HCT116 (cell line): ENCODE results near the gene EFCAB10. TPM values are rescaled to one million over a fixed set of nuclear protein-coding genes. Genes with fewer than 3 reads are reported as not detected.

Experiments
- ATAC-seq: fragments of 200-7000 bp; cut with Tn5 transposase; 2 replicates; pipeline ENCODE4 v1.9.1; 2020; ENCODE audit warnings: mild to moderate bottlenecking, moderate library complexity
- BruUV-seq: library from RNA; stranded (reverse); fragments of 400-500 nt; replicated peaks from 2 replicates; lab custom pipeline; 2021; lab: Mats Ljungman, UMichigan
- CTCF ChIA-PET: fragments of 300-600 bp; sonication (Branson Sonifier 250); formaldehyde crosslinking; loops from one replicate; lab custom pipeline; 2021; ENCODE audit warnings: antibody characterized with exemption; lab: Charles Lee
- POLR2A ChIA-PET: fragments of 300-600, 350-600 bp; sonication (Branson Sonifier 250); formaldehyde crosslinking; loops from one replicate; lab custom pipeline; 2021; ENCODE audit warnings: antibody characterized with exemption; lab: Charles Lee
- RAD21 ChIA-PET, 2 experiments: fragments of 300-600 bp; sonication (Branson Sonifier 250); formaldehyde crosslinking; loops; one replicate each; lab custom pipeline; 2023; ENCODE audit warnings: low total read pairs in 2 of 2; ENCODE audit not compliant: uncharacterized antibody in 2 of 2, unreplicated experiment in 2 of 2, low non-redundant PET in 1 of 2; lab: Charles Lee
- DNase-seq: peaks from one replicate; pipeline ENCODE4 v3.0.0-alpha.2; 2010; ENCODE audit warnings: low read depth, low spot score
- H2AFZ ChIP-seq: fragments of 200-600 bp; shearing (Covaris generic), sonication (generic); 2 replicates; pipeline ENCODE4 v1.6.1; 2017; ENCODE audit warnings: low read depth, mixed run types, mixed read lengths, antibody characterized with exemption, low read length; ENCODE audit not compliant: poor library complexity, severe bottlenecking
- H3K27ac ChIP-seq: 2 replicates; pipeline ENCODE4 v1.5.1; 2012; ENCODE audit warnings: low read depth, low read length
- H3K27me3 ChIP-seq: fragments of 200-600 bp; sonication (generic); 2 replicates; pipeline ENCODE4 v1.6.1; 2016; ENCODE audit warnings: mixed run types, low read length, mixed read lengths; ENCODE audit not compliant: insufficient read depth
- H3K36me3 ChIP-seq, 2 experiments: fragments of 200-500 bp in 1 of 2; fragments of 200-600 bp in 1 of 2; sonication (Bioruptor generic) in 1 of 2; sonication (generic) in 1 of 2; 2 replicates each; pipeline versions ENCODE4 v1.5.1 to v1.6.1; 2014 to 2016; ENCODE audit warnings: low read length in 2 of 2, inconsistent platforms in 1 of 2, mixed read lengths in 1 of 2, mixed run types in 1 of 2; ENCODE audit not compliant: insufficient read depth in 2 of 2, control insufficient read depth in 1 of 2
- H3K4me1 ChIP-seq, 2 experiments: fragments of 200-600 bp in 1 of 2; sonication (generic) in 1 of 2; 2 replicates each; pipeline versions ENCODE4 v1.5.1 to v1.6.1; 2012 to 2017; ENCODE audit warnings: low read length in 2 of 2, inconsistent platforms in 1 of 2, mild to moderate bottlenecking in 1 of 2, mixed read lengths in 1 of 2, mixed run types in 1 of 2, moderate library complexity in 1 of 2; ENCODE audit not compliant: insufficient read depth in 2 of 2, control insufficient read depth in 1 of 2
- H3K4me2 ChIP-seq: fragments of 200-600 bp; sonication (generic); 2 replicates; pipeline ENCODE4 v1.6.1; 2017; ENCODE audit warnings: mixed run types, low read length, mixed read lengths
- H3K4me3 ChIP-seq, 2 experiments: fragments of 200-600 bp in 1 of 2; sonication (generic) in 1 of 2; replicated peaks in 1 of 2; 2 replicates each; pipeline ENCODE4 v1.5.1; 2011 to 2016; ENCODE audit warnings: low read length in 2 of 2, control low read depth in 1 of 2, low read depth in 1 of 2, mild to moderate bottlenecking in 1 of 2, mixed read lengths in 1 of 2, mixed run types in 1 of 2
- H3K79me2 ChIP-seq: fragments of 200-600 bp; sonication (generic); 2 replicates; pipeline ENCODE4 v1.6.1; 2017; ENCODE audit warnings: mild to moderate bottlenecking, mixed run types, low read length, moderate library complexity, mixed read lengths; ENCODE audit not compliant: insufficient read depth
- H3K9ac ChIP-seq: fragments of 200-600 bp; sonication (generic); 2 replicates; pipeline ENCODE4 v1.6.1; 2016; ENCODE audit warnings: low read length, mixed read lengths
- H3K9me2 ChIP-seq: fragments of 200-600 bp; sonication (generic), shearing (Covaris generic); 2 replicates; pipeline ENCODE4 v1.6.1; 2017; ENCODE audit warnings: mixed run types, mild to moderate bottlenecking, moderate library complexity; ENCODE audit not compliant: insufficient read depth
- H3K9me3 ChIP-seq, 2 experiments: fragments of 200-500 bp in 1 of 2; fragments of 200-600 bp in 1 of 2; sonication (Bioruptor generic) in 1 of 2; sonication (generic) in 1 of 2; 2 replicates each; pipeline ENCODE4 v1.6.1; 2014 to 2017; ENCODE audit warnings: low read length in 2 of 2, mixed read lengths in 2 of 2, inconsistent platforms in 1 of 2, low read depth in 1 of 2, mild to moderate bottlenecking in 1 of 2, mixed run types in 1 of 2, moderate library complexity in 1 of 2; ENCODE audit not compliant: control insufficient read depth in 1 of 2, insufficient read depth in 1 of 2
- H4K20me1 ChIP-seq: fragments of 200-600 bp; sonication (generic), shearing (Covaris generic); 2 replicates; pipeline ENCODE4 v1.6.1; 2017; ENCODE audit warnings: mixed run types, mild to moderate bottlenecking, moderate library complexity; ENCODE audit not compliant: insufficient read depth
- CBX3 ChIP-seq: IDR thresholded peaks from 2 replicates; pipeline ENCODE4 v1.6.1; 2012; ENCODE audit warnings: low read depth
- CEBPB ChIP-seq: IDR thresholded peaks from 2 replicates; pipeline ENCODE4 v1.6.1; 2012; ENCODE audit warnings: low read depth
- EGR1 ChIP-seq: IDR thresholded peaks from 2 replicates; pipeline ENCODE4 v1.6.1; 2012; ENCODE audit warnings: low read depth
- ELF1 ChIP-seq: IDR thresholded peaks from 2 replicates; pipeline ENCODE4 v1.6.1; 2012; ENCODE audit warnings: low read depth, borderline replicate concordance
- EZH2 ChIP-seq: fragments of 200-600 bp; sonication (generic); IDR thresholded peaks from 2 replicates; pipeline ENCODE4 v1.6.1; 2017; ENCODE audit warnings: antibody characterized with exemption, mixed run types
- FOSL1 ChIP-seq: IDR thresholded peaks from 2 replicates; pipeline ENCODE4 v1.6.1; 2012; ENCODE audit warnings: low read depth
- POLR2A ChIP-seq: IDR thresholded peaks from 2 replicates; pipeline ENCODE4 v1.7.0; 2011; ENCODE audit warnings: borderline replicate concordance; ENCODE audit not compliant: insufficient read depth, insufficient read length; ENCODE audit errors: extremely low read depth
- POLR2AphosphoS5 ChIP-seq: IDR thresholded peaks from 2 replicates; pipeline ENCODE4 v1.6.1; 2011; ENCODE audit warnings: mild to moderate bottlenecking, low read depth, low read length, moderate library complexity
- SIN3A ChIP-seq: IDR thresholded peaks from 2 replicates; pipeline ENCODE4 v1.6.1; 2012; ENCODE audit warnings: low read depth
- SP1 ChIP-seq: IDR thresholded peaks from 2 replicates; pipeline ENCODE4 v1.6.1; 2012; ENCODE audit warnings: low read depth
- SRF ChIP-seq: IDR thresholded peaks from 2 replicates; pipeline ENCODE4 v1.6.1; 2012; ENCODE audit warnings: low read depth
- TCF7L2 ChIP-seq: IDR thresholded peaks from 2 replicates; pipeline ENCODE4 v1.7.0; 2011; ENCODE audit warnings: borderline replicate concordance, inconsistent platforms; ENCODE audit not compliant: insufficient read depth, insufficient read length; ENCODE audit errors: extremely low read depth
- YY1 ChIP-seq: IDR thresholded peaks from 2 replicates; pipeline ENCODE4 v1.6.1; 2011; ENCODE audit warnings: low read length, low read depth, moderate library complexity, mild to moderate bottlenecking; ENCODE audit not compliant: insufficient replicate concordance; ENCODE audit errors: extremely low read depth
- ZNF274 ChIP-seq: fragments of 200-500 bp; sonication (Bioruptor generic); IDR thresholded peaks from 2 replicates; pipeline ENCODE4 v1.6.1; 2014; ENCODE audit warnings: mild to moderate bottlenecking, low read depth, low read length, inconsistent platforms
- intact Hi-C: fragments of 100-400 bp; cut with micrococcal nuclease; formaldehyde crosslinking; loops from 2 replicates; pipeline ENCODE4 v1.10.0; 2022
- total RNA-seq: library from RNA; stranded (reverse); gene quantifications from one replicate; pipeline ENCODE4 v1.2.1, GENCODE V29; 2021; ENCODE audit not compliant: unreplicated experiment
- TF ChIP-seq, protein P1 (sequence below), 3 experiments: fragments of 200-600 bp in 1 of 3; sonication (generic) in 1 of 3; IDR thresholded peaks in 2 of 3; conservative IDR thresholded peaks in 1 of 3; 2 replicates each; pipeline ENCODE4 v1.5.1; 2012 to 2017; ENCODE audit warnings: low read depth in 2 of 3, low read length in 2 of 3, antibody characterized with exemption in 1 of 3, borderline replicate concordance in 1 of 3, control low read depth in 1 of 3, mild to moderate bottlenecking in 1 of 3, mixed read lengths in 1 of 3, mixed run types in 1 of 3, moderate library complexity in 1 of 3; ENCODE audit not compliant: insufficient read depth in 1 of 3
- TF ChIP-seq, protein P2 (sequence below): IDR thresholded peaks from 2 replicates; pipeline ENCODE4 v1.6.1; 2011; ENCODE audit warnings: mild to moderate bottlenecking, low read length, moderate library complexity; ENCODE audit not compliant: insufficient replicate concordance; ENCODE audit errors: extremely low read depth
- TF ChIP-seq, protein P3 (sequence below): IDR thresholded peaks from 2 replicates; pipeline ENCODE4 v1.6.1; 2012
- TF ChIP-seq, protein P4 (sequence below): IDR thresholded peaks from 2 replicates; pipeline ENCODE4 v1.6.1; 2012; ENCODE audit warnings: low read depth

Gene EFCAB10
- total RNA-seq, 1 experiment from 2014 or later: 1.7 TPM

DNA sequence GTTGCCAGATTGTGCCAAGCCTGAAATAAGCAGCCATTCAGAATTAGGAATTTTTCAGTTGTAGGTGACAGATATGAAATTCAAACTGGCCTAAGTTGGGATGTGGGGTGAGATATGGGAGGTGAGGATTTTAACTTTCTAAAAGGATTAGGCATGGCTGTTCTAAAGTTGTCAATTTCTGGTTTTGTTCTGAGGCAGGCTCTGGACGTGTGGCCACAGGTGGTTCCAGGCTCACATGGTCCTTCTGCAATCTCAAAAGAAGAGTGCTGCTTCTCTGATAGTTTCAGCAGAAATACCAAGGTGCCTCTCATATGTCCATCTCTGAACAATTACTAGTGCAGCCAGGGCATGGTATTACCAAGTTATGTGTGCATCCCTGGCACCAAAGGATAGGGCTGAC lies 21.4 kb downstream of the EFCAB10 start:
- no peaks in the 10 kb centered on the region for H3K4me1 ChIP-seq
- no peaks in the 10 kb centered on the region for H3K27me3 ChIP-seq
- DNase-seq: no peak
- BruUV-seq: no TSS peak
- H3K36me3 ChIP-seq: peaks cover 19 to 27% of the 10 kb centered on the region in 2 experiments
- POLR2A ChIA-PET: no interaction called here
- H4K20me1 ChIP-seq: no peaks in the 10 kb centered on the region
- no peaks in the 10 kb centered on the region for H3K9me2 ChIP-seq
- H3K4me2 ChIP-seq: no peak overlapping the region
- TF ChIP-seq, protein P1, sequence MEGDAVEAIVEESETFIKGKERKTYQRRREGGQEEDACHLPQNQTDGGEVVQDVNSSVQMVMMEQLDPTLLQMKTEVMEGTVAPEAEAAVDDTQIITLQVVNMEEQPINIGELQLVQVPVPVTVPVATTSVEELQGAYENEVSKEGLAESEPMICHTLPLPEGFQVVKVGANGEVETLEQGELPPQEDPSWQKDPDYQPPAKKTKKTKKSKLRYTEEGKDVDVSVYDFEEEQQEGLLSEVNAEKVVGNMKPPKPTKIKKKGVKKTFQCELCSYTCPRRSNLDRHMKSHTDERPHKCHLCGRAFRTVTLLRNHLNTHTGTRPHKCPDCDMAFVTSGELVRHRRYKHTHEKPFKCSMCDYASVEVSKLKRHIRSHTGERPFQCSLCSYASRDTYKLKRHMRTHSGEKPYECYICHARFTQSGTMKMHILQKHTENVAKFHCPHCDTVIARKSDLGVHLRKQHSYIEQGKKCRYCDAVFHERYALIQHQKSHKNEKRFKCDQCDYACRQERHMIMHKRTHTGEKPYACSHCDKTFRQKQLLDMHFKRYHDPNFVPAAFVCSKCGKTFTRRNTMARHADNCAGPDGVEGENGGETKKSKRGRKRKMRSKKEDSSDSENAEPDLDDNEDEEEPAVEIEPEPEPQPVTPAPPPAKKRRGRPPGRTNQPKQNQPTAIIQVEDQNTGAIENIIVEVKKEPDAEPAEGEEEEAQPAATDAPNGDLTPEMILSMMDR (IDR thresholded peaks at IDR 0.05 in 2 of 3, conservative IDR thresholded peaks at IDR 0.05 in 1 of 3; ENCODE audit: borderline replicate concordance in 1 of 3, insufficient read depth in 1 of 3, low read depth in 2 of 3, low read length in 2 of 3): no peak
- no peak for TF ChIP-seq SRF
- TF ChIP-seq EGR1: no peak
- no peak for TF ChIP-seq CEBPB
- TF ChIP-seq ZNF274: no peak
- TF ChIP-seq, protein P2, sequence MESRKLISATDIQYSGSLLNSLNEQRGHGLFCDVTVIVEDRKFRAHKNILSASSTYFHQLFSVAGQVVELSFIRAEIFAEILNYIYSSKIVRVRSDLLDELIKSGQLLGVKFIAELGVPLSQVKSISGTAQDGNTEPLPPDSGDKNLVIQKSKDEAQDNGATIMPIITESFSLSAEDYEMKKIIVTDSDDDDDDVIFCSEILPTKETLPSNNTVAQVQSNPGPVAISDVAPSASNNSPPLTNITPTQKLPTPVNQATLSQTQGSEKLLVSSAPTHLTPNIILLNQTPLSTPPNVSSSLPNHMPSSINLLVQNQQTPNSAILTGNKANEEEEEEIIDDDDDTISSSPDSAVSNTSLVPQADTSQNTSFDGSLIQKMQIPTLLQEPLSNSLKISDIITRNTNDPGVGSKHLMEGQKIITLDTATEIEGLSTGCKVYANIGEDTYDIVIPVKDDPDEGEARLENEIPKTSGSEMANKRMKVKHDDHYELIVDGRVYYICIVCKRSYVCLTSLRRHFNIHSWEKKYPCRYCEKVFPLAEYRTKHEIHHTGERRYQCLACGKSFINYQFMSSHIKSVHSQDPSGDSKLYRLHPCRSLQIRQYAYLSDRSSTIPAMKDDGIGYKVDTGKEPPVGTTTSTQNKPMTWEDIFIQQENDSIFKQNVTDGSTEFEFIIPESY: no peak
- TF ChIP-seq FOSL1: no peak
- TF ChIP-seq EZH2: no peak
- TF ChIP-seq TCF7L2: no peak
- TF ChIP-seq ELF1: no peak
- TF ChIP-seq CBX3: no peak
- TF ChIP-seq, protein P3, sequence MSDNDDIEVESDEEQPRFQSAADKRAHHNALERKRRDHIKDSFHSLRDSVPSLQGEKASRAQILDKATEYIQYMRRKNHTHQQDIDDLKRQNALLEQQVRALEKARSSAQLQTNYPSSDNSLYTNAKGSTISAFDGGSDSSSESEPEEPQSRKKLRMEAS: no peak
- TF ChIP-seq YY1: no peak
- TF ChIP-seq POLR2AphosphoS5: no peak
- TF ChIP-seq SP1: no peak
- TF ChIP-seq POLR2A: no peak
- TF ChIP-seq, protein P4, sequence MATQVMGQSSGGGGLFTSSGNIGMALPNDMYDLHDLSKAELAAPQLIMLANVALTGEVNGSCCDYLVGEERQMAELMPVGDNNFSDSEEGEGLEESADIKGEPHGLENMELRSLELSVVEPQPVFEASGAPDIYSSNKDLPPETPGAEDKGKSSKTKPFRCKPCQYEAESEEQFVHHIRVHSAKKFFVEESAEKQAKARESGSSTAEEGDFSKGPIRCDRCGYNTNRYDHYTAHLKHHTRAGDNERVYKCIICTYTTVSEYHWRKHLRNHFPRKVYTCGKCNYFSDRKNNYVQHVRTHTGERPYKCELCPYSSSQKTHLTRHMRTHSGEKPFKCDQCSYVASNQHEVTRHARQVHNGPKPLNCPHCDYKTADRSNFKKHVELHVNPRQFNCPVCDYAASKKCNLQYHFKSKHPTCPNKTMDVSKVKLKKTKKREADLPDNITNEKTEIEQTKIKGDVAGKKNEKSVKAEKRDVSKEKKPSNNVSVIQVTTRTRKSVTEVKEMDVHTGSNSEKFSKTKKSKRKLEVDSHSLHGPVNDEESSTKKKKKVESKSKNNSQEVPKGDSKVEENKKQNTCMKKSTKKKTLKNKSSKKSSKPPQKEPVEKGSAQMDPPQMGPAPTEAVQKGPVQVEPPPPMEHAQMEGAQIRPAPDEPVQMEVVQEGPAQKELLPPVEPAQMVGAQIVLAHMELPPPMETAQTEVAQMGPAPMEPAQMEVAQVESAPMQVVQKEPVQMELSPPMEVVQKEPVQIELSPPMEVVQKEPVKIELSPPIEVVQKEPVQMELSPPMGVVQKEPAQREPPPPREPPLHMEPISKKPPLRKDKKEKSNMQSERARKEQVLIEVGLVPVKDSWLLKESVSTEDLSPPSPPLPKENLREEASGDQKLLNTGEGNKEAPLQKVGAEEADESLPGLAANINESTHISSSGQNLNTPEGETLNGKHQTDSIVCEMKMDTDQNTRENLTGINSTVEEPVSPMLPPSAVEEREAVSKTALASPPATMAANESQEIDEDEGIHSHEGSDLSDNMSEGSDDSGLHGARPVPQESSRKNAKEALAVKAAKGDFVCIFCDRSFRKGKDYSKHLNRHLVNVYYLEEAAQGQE: no peak
- no peak for TF ChIP-seq SIN3A
- CTCF ChIA-PET: no interaction called here
- no peak overlapping the region for H3K27ac ChIP-seq
- no peaks in the 10 kb centered on the region for H3K79me2 ChIP-seq
- H2AFZ ChIP-seq: no peak overlapping the region
- intact Hi-C loops: no loop called here
- no peak for ATAC-seq
- RAD21 ChIA-PET: no interaction called here
- no peak overlapping the region for H3K9ac ChIP-seq
- no peaks in the 10 kb centered on the region for H3K9me3 ChIP-seq
- H3K4me3 ChIP-seq: no peak overlapping the region
